SU-DHL-6 (cell line): ENCODE measurements around the gene TFF1.

Experiments used
- H2AFZ ChIP-seq: fragments of 200-600 bp; sonication (generic); 2 replicates; pipeline ENCODE4 v1.6.1; 2014; ENCODE audit warnings: low read depth, mild to moderate bottlenecking, moderate library complexity, mixed read lengths, antibody characterized with exemption, low read length; ENCODE audit not compliant: severe bottlenecking
- H3F3A ChIP-seq: fragments of 200-600 bp; shearing (Covaris generic); 2 replicates; pipeline ENCODE4 v1.6.0; 2016; ENCODE audit warnings: antibody characterized with exemption, mild to moderate bottlenecking; ENCODE audit not compliant: insufficient read depth
- H3K27ac ChIP-seq: fragments of 200-600 bp; sonication (generic); 2 replicates; pipeline ENCODE4 v1.5.1; 2016; ENCODE audit warnings: low read depth, mild to moderate bottlenecking, low read length, moderate library complexity, mixed read lengths
- H3K27me3 ChIP-seq: fragments of 200-600 bp; sonication (generic), shearing (Covaris generic); 2 replicates; pipeline ENCODE4 v1.6.0; 2014; ENCODE audit warnings: mild to moderate bottlenecking, low read length
- H3K36me3 ChIP-seq: fragments of 200-600 bp; sonication (generic); 2 replicates; pipeline ENCODE4 v1.6.1; 2014; ENCODE audit warnings: mild to moderate bottlenecking, low read length, mixed read lengths
- H3K4me2 ChIP-seq: fragments of 300-600, 200-600 bp; shearing (Covaris generic), sonication (generic); 2 replicates; pipeline ENCODE4 v1.6.0; 2014; ENCODE audit warnings: low read length, low read depth, mild to moderate bottlenecking; ENCODE audit not compliant: poor library complexity, severe bottlenecking
- H3K4me3 ChIP-seq: fragments of 200-600 bp; sonication (generic); 2 replicates; pipeline ENCODE4 v1.5.1; 2014; ENCODE audit warnings: antibody characterized with exemption, low read length, mild to moderate bottlenecking, mixed read lengths; ENCODE audit not compliant: insufficient read depth, poor library complexity, severe bottlenecking
- H3K79me2 ChIP-seq: fragments of 200-600 bp; sonication (generic); 2 replicates; pipeline ENCODE4 v1.6.1; 2014; ENCODE audit warnings: mild to moderate bottlenecking, low read length, moderate library complexity; ENCODE audit not compliant: insufficient read depth
- H3K9ac ChIP-seq: fragments of 200-600 bp; sonication (generic); 2 replicates; pipeline ENCODE4 v1.7.0; 2014; ENCODE audit warnings: mild to moderate bottlenecking, low read length
- H3K9me2 ChIP-seq: fragments of 200-600 bp; sonication (generic); replicated peaks from 2 replicates; pipeline ENCODE4 v1.6.1; 2014; ENCODE audit warnings: low read length; ENCODE audit not compliant: insufficient read depth
- H3K9me3 ChIP-seq: fragments of 200-600 bp; sonication (generic); 2 replicates; pipeline ENCODE4 v1.6.1; 2014; ENCODE audit warnings: low read length, mixed read lengths; ENCODE audit not compliant: insufficient read depth
- H4K20me1 ChIP-seq: fragments of 200-600 bp; sonication (generic); 2 replicates; pipeline ENCODE4 v1.6.1; 2014; ENCODE audit warnings: low read depth, mild to moderate bottlenecking, antibody characterized with exemption, low read length, moderate library complexity, mixed read lengths
- EZH2phosphoT487 ChIP-seq: fragments of 200-600 bp; sonication (generic), shearing (Covaris generic); conservative IDR thresholded peaks from 2 replicates; pipeline ENCODE4 v1.6.1; 2018; ENCODE audit warnings: mild to moderate bottlenecking, antibody characterized with exemption, low read length, moderate library complexity, mixed read lengths
- TF ChIP-seq, protein P1 (sequence below): fragments of 200-600 bp; sonication (generic); IDR thresholded peaks from one replicate; pipeline ENCODE4 v1.5.1; 2017; ENCODE audit warnings: antibody characterized with exemption, mild to moderate bottlenecking, low read length, moderate library complexity; ENCODE audit not compliant: insufficient read depth, poor library complexity, severe bottlenecking

The TFF1 gene

DNA sequence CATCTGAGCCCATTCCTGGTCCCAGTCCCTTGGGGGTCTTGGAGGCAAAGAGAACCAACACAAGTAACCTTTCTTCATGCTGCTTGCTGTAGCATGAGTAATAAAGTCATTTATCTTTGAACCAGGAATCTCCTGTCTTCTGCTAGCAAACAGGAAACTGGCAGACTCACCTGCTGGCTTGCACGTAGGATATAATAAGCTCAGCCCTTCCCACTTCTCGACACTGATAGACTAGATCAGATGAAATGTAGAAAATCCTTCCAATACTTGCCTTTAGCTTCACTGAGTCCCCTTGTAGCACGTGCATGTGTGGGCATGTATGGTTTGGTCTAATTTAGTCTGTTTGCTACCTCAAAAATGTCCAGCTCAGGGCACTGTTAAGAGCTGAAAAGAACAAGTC lies 9.0 kb downstream of the TFF1 start:
- H3K36me3 ChIP-seq: no peaks in the 10 kb centered on the region
- H3K27ac ChIP-seq: no peak overlapping the region
- no peak overlapping the region for H2AFZ ChIP-seq
- H3K79me2 ChIP-seq: no peaks in the 10 kb centered on the region
- TF ChIP-seq, protein P1, sequence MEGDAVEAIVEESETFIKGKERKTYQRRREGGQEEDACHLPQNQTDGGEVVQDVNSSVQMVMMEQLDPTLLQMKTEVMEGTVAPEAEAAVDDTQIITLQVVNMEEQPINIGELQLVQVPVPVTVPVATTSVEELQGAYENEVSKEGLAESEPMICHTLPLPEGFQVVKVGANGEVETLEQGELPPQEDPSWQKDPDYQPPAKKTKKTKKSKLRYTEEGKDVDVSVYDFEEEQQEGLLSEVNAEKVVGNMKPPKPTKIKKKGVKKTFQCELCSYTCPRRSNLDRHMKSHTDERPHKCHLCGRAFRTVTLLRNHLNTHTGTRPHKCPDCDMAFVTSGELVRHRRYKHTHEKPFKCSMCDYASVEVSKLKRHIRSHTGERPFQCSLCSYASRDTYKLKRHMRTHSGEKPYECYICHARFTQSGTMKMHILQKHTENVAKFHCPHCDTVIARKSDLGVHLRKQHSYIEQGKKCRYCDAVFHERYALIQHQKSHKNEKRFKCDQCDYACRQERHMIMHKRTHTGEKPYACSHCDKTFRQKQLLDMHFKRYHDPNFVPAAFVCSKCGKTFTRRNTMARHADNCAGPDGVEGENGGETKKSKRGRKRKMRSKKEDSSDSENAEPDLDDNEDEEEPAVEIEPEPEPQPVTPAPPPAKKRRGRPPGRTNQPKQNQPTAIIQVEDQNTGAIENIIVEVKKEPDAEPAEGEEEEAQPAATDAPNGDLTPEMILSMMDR: no peak
- TF ChIP-seq EZH2phosphoT487: no peak
- no peak overlapping the region for H3K9ac ChIP-seq
- no peaks in the 10 kb centered on the region for H3K27me3 ChIP-seq
- H3F3A ChIP-seq: no peaks in the 10 kb centered on the region
- H3K9me2 ChIP-seq: no peaks in the 10 kb centered on the region
- no peak overlapping the region for H3K4me3 ChIP-seq
- H3K9me3 ChIP-seq: no peaks in the 10 kb centered on the region
- H3K4me2 ChIP-seq: no peak overlapping the region
- no peaks in the 10 kb centered on the region for H4K20me1 ChIP-seq

DNA sequence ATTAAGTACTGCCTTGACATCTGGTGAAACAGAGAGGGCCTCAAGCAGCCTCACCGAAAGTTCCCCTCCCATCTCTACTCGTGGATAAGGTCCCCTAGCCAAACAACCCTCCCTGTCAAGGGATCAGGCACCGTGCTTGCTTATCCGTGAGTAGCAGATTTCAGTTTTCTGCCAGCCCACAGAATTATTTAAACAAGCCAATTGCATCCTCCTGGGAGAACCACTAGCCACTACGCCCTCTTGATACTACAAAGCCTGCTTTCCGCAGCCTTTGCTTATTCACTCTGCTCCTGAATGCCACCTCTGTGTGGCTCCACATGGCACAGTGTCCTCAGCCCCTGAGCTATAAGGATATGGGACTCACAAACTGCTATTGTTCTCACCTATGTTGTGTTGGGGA lies 9.7 kb downstream of the TFF1 start:
- Histone ChIP-seq H3K9ac (no peak overlapping the region), H3K79me2 (no peaks in the 10 kb centered on the region), H3K4me3 (no peak overlapping the region), H3K27ac (no peak overlapping the region), H2AFZ (no peak overlapping the region), H3F3A (no peaks in the 10 kb centered on the region), H3K27me3 (no peaks in the 10 kb centered on the region), H3K9me2 (no peaks in the 10 kb centered on the region), H3K36me3 (no peaks in the 10 kb centered on the region), H3K4me2 (no peak overlapping the region), H3K9me3 (no peaks in the 10 kb centered on the region), H4K20me1 (no peaks in the 10 kb centered on the region)
- TF ChIP-seq, protein P1: no peak
- TF ChIP-seq EZH2phosphoT487: no peak

DNA sequence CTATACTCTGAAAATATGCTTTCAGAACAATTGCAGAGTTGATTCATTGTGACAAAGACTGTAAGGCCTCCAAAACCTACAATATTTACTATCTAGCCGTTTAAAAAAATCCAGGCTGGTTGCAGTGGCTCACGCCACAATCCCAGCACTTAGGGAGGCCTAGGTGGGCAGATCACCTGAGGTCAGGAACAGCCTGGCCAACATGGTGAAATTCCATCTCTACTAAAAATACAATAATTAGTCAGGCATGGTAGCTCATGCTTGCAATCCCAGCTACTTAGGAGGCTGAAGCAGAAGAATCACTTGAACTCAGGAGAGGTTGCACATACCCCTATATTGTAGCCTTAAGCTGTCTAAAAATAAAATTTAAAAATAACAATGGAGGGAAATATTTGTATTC lies 10.3 kb downstream of the TFF1 start:
- H3K4me3 ChIP-seq: no peak overlapping the region
- no peak overlapping the region for H3K9ac ChIP-seq
- H3F3A ChIP-seq: no peaks in the 10 kb centered on the region
- H3K27ac ChIP-seq: no peak overlapping the region
- no peaks in the 10 kb centered on the region for H3K36me3 ChIP-seq
- no peaks in the 10 kb centered on the region for H3K27me3 ChIP-seq
- H4K20me1 ChIP-seq: no peaks in the 10 kb centered on the region
- H3K9me3 ChIP-seq: no peaks in the 10 kb centered on the region
- H3K79me2 ChIP-seq: no peaks in the 10 kb centered on the region
- no peaks in the 10 kb centered on the region for H3K9me2 ChIP-seq
- H3K4me2 ChIP-seq: no peak overlapping the region
- no peak for TF ChIP-seq EZH2phosphoT487
- TF ChIP-seq, protein P1: no peak
- no peak overlapping the region for H2AFZ ChIP-seq
